Mesendoderm (in vitro differentiated cells): ENCODE measurements around the gene SUV39H2.
A peak's percentile ranks its signal among the peaks of the same experiment; 100 is the strongest.

Experiments used
- DNase-seq: peaks from one replicate; pipeline ENCODE4 v3.0.0; 2013
- H2AK5ac ChIP-seq: 2 replicates; pipeline ENCODE4 v1.6.1; 2013; ENCODE audit warnings: low read length, inconsistent platforms
- H2BK120ac ChIP-seq: 2 replicates; pipeline ENCODE4 v1.6.1; 2013; ENCODE audit warnings: low read depth, mild to moderate bottlenecking, low read length, moderate library complexity, mixed read lengths
- H2BK15ac ChIP-seq: replicated peaks from 2 replicates; pipeline ENCODE4 v1.6.1; 2013; ENCODE audit warnings: low read depth, mild to moderate bottlenecking, moderate library complexity
- H2BK5ac ChIP-seq: 2 replicates; pipeline ENCODE4 v1.6.1; 2013; ENCODE audit warnings: low read length, inconsistent platforms
- H3K18ac ChIP-seq: 2 replicates; pipeline ENCODE4 v1.6.1; 2013; ENCODE audit warnings: mild to moderate bottlenecking, low read length, mixed read lengths
- H3K23ac ChIP-seq: one replicate; pipeline ENCODE4 v1.6.1; 2013; ENCODE audit warnings: low read length
- H3K27ac ChIP-seq: 2 replicates; pipeline ENCODE4 v1.5.1; 2013; ENCODE audit warnings: low read depth, mild to moderate bottlenecking, inconsistent platforms, low read length, moderate library complexity
- H3K27me3 ChIP-seq: 2 replicates; pipeline ENCODE4 v1.6.1; 2013; ENCODE audit warnings: low read length, control low read depth, mild to moderate bottlenecking, inconsistent platforms; ENCODE audit not compliant: insufficient read depth, poor library complexity
- H3K36me3 ChIP-seq: 2 replicates; pipeline ENCODE4 v1.6.1; 2013; ENCODE audit warnings: low read length, inconsistent platforms; ENCODE audit not compliant: control insufficient read depth, insufficient read depth
- H3K4ac ChIP-seq: one replicate; pipeline ENCODE4 v1.6.1; 2013; ENCODE audit warnings: low read depth, mild to moderate bottlenecking, low read length, moderate library complexity
- H3K4me1 ChIP-seq: 2 replicates; pipeline ENCODE4 v1.6.1; 2013; ENCODE audit warnings: low read depth, low read length, inconsistent platforms; ENCODE audit not compliant: control insufficient read depth
- H3K4me2 ChIP-seq: 2 replicates; pipeline ENCODE4 v1.6.1; 2013; ENCODE audit warnings: low read length
- H3K4me3 ChIP-seq: 2 replicates; pipeline ENCODE4 v1.5.1; 2013; ENCODE audit warnings: mild to moderate bottlenecking, low read length
- H3K56ac ChIP-seq: one replicate; pipeline ENCODE4 v1.6.1; 2013; ENCODE audit warnings: low read length
- H3K79me1 ChIP-seq: 2 replicates; pipeline ENCODE4 v1.6.1; 2013; ENCODE audit warnings: low read length, inconsistent platforms
- H3K79me2 ChIP-seq: 2 replicates; pipeline ENCODE4 v1.6.1; 2013; ENCODE audit warnings: mild to moderate bottlenecking, low read length; ENCODE audit not compliant: control insufficient read depth, insufficient read depth
- H3K9ac ChIP-seq: 2 replicates; pipeline ENCODE4 v1.6.1; 2013; ENCODE audit warnings: low read length, inconsistent platforms
- H4K5ac ChIP-seq: one replicate; pipeline ENCODE4 v1.6.1; 2013; ENCODE audit warnings: low read length
- H4K8ac ChIP-seq: one replicate; pipeline ENCODE4 v1.6.1; 2013; ENCODE audit warnings: low read depth, mild to moderate bottlenecking, control low read depth, low read length, moderate library complexity
- WGBS: extraction: QIAGEN DNeasy Blood & Tissue Kit; methylation state at CpG from one replicate; pipeline ENCODE4 v1.1.7; 2013; ENCODE audit warnings: low lambda C conversion rate, missing lambda C conversion rate; ENCODE audit not compliant: insufficient coverage; ENCODE audit errors: extremely low coverage; 5-methylcytosine and 5-hydroxymethylcytosine counted together

Gene SUV39H2

DNA sequence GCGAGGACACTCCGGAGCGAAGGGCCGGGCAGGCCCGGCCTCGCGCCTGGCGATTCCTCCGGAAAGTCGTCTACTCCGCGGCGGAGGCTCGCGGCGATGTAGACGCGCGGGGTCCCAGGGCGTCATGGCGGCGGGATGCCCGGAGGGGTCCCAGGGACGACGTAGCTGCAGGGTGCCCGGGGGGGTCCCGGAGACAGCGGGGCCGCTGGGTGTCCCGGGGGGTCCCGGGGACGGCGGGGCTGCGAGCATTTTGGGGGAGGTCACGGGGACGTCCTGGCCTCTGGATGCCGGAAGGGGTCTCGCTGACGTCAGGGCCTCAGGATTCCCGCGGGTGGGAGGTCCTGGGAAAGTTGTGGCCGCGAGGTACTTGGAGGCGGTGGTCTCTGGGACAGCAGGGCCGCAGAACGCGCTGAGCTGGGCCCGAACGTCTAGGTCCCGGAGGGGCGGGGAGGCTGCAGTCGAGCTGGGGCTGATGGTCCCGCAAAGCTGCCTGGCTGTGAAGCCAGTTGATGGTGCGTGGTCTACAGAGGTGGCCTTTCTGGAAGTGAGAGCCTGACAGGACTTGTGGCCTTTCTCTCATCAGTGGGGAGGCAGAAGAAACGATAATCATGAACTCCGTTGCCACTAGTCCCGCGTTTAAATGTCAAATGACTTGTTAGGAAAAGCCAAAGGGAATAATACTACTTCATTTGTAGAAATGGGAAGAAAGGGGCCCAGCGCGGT lies 39.9 kb upstream of the SUV39H2 start:
- Histone ChIP-seq H2AK5ac (no peak overlapping the region), H3K36me3 (peaks cover 12% of the 10 kb centered on the region), H3K4me2 (peak overlapping the region; percentile 92), H4K8ac (peak overlapping the region; percentile 59), H2BK15ac (no peak overlapping the region), H3K79me1 (peaks cover 10% of the 10 kb centered on the region), H3K9ac (peak overlapping the region; percentile 98), H3K27ac (peak overlapping the region; percentile 76), H4K5ac (no peak overlapping the region), H3K27me3 (no peaks in the 10 kb centered on the region), H2BK120ac (no peak overlapping the region), H3K56ac (peak overlapping the region; percentile 98), H3K4me3 (peak overlapping the region; percentile 97), H2BK5ac (peak overlapping the region; percentile 78), H3K18ac (no peak overlapping the region), H3K4ac (no peak overlapping the region), H3K4me1 (peaks cover 4% of the 10 kb centered on the region), H3K23ac (no peak overlapping the region), H3K79me2 (peaks cover 18% of the 10 kb centered on the region)
- no CpG with 5 or more reads among the region's 60 CpGs for WGBS
- peak; percentile 83 for DNase-seq

DNA sequence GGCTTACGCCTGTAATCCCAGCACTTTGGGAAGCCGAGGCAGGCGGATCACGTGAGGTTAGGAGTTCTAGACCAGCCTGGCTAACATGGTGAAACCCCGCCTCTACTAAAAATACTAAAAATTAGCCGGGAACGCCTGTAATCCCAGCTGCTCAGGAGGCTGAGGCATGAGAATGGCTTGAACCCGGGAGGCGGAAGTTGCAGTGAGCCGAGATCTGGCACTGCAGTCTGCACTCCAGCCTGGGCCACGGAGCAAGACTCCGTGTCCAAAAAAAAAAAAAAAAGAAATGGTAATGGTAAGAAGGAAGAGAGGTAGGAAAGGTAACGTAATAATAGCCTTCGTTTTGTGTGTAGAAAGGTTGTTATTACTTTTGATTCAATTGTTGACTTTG lies 39.4 kb upstream of the SUV39H2 start:
- Histone ChIP-seq H4K5ac (no peak overlapping the region), H3K9ac (peak overlapping the region; percentile 98), H3K4me1 (peaks cover 4% of the 10 kb centered on the region), H3K4ac (no peak overlapping the region), H3K27me3 (no peaks in the 10 kb centered on the region), H4K8ac (no peak overlapping the region), H3K79me1 (peaks cover 10% of the 10 kb centered on the region), H2BK120ac (no peak overlapping the region), H3K27ac (no peak overlapping the region), H3K79me2 (peaks cover 18% of the 10 kb centered on the region), H3K23ac (no peak overlapping the region), H3K4me2 (peak overlapping the region; percentile 92), H2BK5ac (no peak overlapping the region), H3K18ac (no peak overlapping the region), H3K4me3 (peak overlapping the region; percentile 97), H2BK15ac (no peak overlapping the region), H2AK5ac (no peak overlapping the region), H3K56ac (peak overlapping the region; percentile 98), H3K36me3 (peaks cover 12% of the 10 kb centered on the region)
- no peak for DNase-seq
- 100% methylated on average over 2 of the region's 14 CpGs for WGBS

DNA sequence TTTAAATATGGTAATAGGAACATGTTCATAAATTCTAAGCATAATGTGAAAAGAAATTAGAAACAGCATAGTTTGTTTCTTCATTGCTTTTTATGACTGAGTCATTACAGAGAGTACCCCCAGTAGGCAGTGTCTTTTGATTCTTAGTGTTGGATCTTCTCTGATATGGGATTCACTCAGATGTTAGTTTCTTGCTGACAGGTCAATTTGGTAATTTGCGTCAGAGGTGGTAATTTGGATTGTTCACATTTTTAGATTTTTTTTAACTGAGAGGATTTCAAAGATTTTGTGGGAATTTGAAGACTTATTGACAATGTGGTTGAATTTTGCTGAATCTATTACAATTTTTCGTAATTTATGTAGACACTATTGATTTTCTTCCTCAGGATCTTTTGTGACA lies 38.5 kb upstream of the SUV39H2 start:
- Histone ChIP-seq H3K36me3 (peaks cover 12% of the 10 kb centered on the region), H2BK15ac (no peak overlapping the region)
- no CpG with 5 or more reads among the region's 2 CpGs for WGBS

DNA sequence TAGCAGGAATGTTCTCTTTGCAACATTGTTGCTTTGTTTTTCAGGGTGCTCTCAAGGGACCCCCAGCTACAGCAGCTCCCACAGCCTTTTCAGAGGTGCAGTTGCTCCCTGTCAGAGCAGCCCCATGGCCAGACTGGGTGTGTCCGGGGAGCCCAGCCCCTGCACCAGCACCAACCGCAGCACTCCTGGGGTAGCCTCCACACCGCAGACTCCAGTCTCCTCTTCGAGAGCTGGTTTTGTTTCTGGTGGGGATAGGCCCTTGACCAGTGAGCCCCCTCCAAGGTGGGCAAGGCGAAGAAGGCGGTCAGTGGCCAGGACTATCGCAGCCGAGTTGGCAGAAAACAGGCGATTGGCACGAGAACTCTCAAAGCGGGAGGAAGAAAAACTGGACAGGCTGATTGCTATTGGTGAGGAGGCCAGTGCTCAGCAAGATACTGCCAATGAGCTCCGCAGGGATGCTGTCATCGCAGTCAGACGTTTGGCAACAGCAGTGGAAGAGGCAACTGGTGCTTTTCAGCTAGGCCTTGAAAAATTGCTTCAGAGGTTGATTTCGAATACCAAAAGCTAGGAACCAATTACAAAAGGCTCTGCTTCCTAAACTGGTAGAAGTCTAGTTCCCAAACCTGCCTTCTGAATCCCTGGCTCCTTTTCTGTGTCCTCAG lies 35.2 kb upstream of the SUV39H2 start:
- no peak overlapping the region for H4K5ac ChIP-seq
- H4K8ac ChIP-seq, result no peak overlapping the region
- H3K9ac ChIP-seq, result no peak overlapping the region
- peaks cover 15% of the 10 kb centered on the region for H3K79me2 ChIP-seq
- WGBS, result no CpG with 5 or more reads among the region's 15 CpGs
- no peak overlapping the region for H2BK15ac ChIP-seq
- no peak overlapping the region for H3K56ac ChIP-seq
- H3K4ac ChIP-seq, result no peak overlapping the region
- no peak for DNase-seq
- H3K27ac ChIP-seq, result no peak overlapping the region
- H3K36me3 ChIP-seq, result peaks cover 12% of the 10 kb centered on the region
- H2AK5ac ChIP-seq, result no peak overlapping the region
- H3K4me3 ChIP-seq, result no peak overlapping the region
- H3K79me1 ChIP-seq, result peaks cover 11% of the 10 kb centered on the region
- H3K18ac ChIP-seq, result no peak overlapping the region
- H3K4me1 ChIP-seq, result no peaks in the 10 kb centered on the region
- H3K27me3 ChIP-seq, result no peaks in the 10 kb centered on the region
- no peak overlapping the region for H3K4me2 ChIP-seq
- H3K23ac ChIP-seq, result no peak overlapping the region
- no peak overlapping the region for H2BK120ac ChIP-seq
- H2BK5ac ChIP-seq, result no peak overlapping the region

More for the DNA sequence above, 38.5 kb upstream of the SUV39H2 start:
- Histone ChIP-seq H4K8ac (no peak overlapping the region), H3K4me2 (no peak overlapping the region), H3K9ac (no peak overlapping the region), H3K79me1 (peaks cover 10% of the 10 kb centered on the region), H3K27ac (no peak overlapping the region), H3K79me2 (peaks cover 18% of the 10 kb centered on the region), H3K4ac (no peak overlapping the region), H3K4me3 (no peak overlapping the region), H3K27me3 (no peaks in the 10 kb centered on the region), H3K18ac (no peak overlapping the region), H4K5ac (no peak overlapping the region), H3K4me1 (no peaks in the 10 kb centered on the region), H2BK5ac (no peak overlapping the region), H3K23ac (no peak overlapping the region), H2AK5ac (no peak overlapping the region), H2BK120ac (no peak overlapping the region), H3K56ac (no peak overlapping the region)
- DNase-seq, result no peak

DNA sequence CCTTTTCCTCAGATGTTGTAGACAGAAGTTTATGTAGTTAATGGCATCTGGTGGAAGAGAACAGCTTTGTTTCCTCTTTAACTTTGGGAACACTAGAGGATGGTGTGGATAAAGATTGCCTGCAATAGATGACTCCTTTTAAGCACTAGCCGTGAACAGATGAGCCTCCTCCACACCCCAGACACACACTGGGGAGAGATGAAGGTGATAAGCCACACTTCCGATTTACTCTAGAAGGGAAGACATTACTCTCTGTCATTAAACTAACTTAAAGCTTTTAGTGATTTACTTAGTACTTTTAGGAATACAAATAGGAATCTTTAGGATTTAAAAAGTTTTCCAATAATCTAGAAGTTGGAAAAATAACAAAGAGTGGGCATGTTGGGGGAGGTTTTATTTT lies 33.7 kb upstream of the SUV39H2 start:
- peaks cover 8% of the 10 kb centered on the region for H3K79me1 ChIP-seq
- H2BK120ac ChIP-seq, result no peak overlapping the region
- no peak overlapping the region for H3K4me2 ChIP-seq
- H3K23ac ChIP-seq, result no peak overlapping the region
- H2BK15ac ChIP-seq, result no peak overlapping the region
- H3K79me2 ChIP-seq, result peaks cover 2% of the 10 kb centered on the region
- no peak overlapping the region for H3K4me3 ChIP-seq
- no peak overlapping the region for H3K27ac ChIP-seq
- no peak for DNase-seq
- H2BK5ac ChIP-seq, result no peak overlapping the region
- no peak overlapping the region for H3K9ac ChIP-seq
- no peak overlapping the region for H4K5ac ChIP-seq
- H3K4me1 ChIP-seq, result no peaks in the 10 kb centered on the region
- no peak overlapping the region for H4K8ac ChIP-seq
- H3K4ac ChIP-seq, result no peak overlapping the region
- H3K36me3 ChIP-seq, result peaks cover 12% of the 10 kb centered on the region
- no CpG with 5 or more reads among the region's 2 CpGs for WGBS
- no peak overlapping the region for H3K56ac ChIP-seq
- no peaks in the 10 kb centered on the region for H3K27me3 ChIP-seq
- H2AK5ac ChIP-seq, result no peak overlapping the region
- H3K18ac ChIP-seq, result no peak overlapping the region
